PC-3 (cell line): ENCODE data around the gene PHF21B.

Experiments used
- EZH2 ChIP-seq: fragments of 300-600 bp; sonication (generic); IDR thresholded peaks from one replicate; pipeline ENCODE4 v1.6.1; 2017; ENCODE audit warnings: antibody characterized with exemption, mild to moderate bottlenecking, low read length; ENCODE audit not compliant: unreplicated experiment
- EZH2phosphoT487 ChIP-seq: fragments of 300-600 bp; sonication (generic); IDR thresholded peaks from 2 replicates; pipeline ENCODE4 v1.6.1; 2018; ENCODE audit warnings: mild to moderate bottlenecking, antibody characterized with exemption, low read length, borderline replicate concordance
- TF ChIP-seq, protein P1 (sequence below): fragments of 300-600 bp; sonication (generic); conservative IDR thresholded peaks from 2 replicates; pipeline ENCODE4 v1.5.1; 2017; ENCODE audit warnings: antibody characterized with exemption, low read depth, mild to moderate bottlenecking, low read length

DNA sequence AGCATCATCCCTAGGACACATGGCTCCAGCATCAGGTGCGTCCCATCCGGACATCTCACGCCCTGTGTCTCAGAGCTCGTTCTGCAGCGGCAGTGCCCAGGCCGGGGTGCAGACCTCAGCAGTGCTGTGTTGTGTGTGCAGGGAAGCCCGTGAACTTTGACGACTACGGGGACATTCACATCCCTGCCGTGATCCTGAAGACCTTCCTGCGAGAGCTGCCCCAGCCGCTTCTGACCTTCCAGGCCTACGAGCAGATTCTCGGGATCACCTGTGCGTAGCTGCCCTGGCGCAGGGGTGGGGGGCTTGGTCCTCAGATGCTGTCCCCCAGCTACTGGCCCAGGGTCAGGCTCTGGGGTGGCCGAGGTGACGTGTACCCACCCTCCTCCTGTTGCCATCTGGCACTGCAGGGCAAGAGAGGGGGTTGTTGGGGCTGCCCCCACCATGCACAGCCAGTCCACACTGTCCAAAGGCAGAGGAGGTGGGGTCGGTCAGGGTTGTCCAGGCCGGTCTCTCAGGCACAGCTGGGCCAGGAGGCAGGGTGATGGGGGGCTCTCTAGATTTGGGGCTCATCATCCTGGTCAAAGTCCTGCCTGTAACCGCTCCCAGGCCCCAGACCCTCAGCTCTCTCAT, 160.9 kb downstream of the PHF21B start:
- no peak for TF ChIP-seq EZH2
- TF ChIP-seq, protein P1, sequence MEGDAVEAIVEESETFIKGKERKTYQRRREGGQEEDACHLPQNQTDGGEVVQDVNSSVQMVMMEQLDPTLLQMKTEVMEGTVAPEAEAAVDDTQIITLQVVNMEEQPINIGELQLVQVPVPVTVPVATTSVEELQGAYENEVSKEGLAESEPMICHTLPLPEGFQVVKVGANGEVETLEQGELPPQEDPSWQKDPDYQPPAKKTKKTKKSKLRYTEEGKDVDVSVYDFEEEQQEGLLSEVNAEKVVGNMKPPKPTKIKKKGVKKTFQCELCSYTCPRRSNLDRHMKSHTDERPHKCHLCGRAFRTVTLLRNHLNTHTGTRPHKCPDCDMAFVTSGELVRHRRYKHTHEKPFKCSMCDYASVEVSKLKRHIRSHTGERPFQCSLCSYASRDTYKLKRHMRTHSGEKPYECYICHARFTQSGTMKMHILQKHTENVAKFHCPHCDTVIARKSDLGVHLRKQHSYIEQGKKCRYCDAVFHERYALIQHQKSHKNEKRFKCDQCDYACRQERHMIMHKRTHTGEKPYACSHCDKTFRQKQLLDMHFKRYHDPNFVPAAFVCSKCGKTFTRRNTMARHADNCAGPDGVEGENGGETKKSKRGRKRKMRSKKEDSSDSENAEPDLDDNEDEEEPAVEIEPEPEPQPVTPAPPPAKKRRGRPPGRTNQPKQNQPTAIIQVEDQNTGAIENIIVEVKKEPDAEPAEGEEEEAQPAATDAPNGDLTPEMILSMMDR, result no peak
- no peak for TF ChIP-seq EZH2phosphoT487
